KG1 (cell line): ENCODE data around the gene CLEC4C.
"Not testable (repeated sequence)": the region's sequence is repeated elsewhere in the genome, so short reads cannot be mapped to it uniquely, and the experiment has no call there.

Source experiments
- DNase-seq: peaks from one replicate; lab custom pipeline; 2025; lab: John Stamatoyannopoulos, UW

The CLEC4C gene, protein sequence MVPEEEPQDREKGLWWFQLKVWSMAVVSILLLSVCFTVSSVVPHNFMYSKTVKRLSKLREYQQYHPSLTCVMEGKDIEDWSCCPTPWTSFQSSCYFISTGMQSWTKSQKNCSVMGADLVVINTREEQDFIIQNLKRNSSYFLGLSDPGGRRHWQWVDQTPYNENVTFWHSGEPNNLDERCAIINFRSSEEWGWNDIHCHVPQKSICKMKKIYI

DNA sequence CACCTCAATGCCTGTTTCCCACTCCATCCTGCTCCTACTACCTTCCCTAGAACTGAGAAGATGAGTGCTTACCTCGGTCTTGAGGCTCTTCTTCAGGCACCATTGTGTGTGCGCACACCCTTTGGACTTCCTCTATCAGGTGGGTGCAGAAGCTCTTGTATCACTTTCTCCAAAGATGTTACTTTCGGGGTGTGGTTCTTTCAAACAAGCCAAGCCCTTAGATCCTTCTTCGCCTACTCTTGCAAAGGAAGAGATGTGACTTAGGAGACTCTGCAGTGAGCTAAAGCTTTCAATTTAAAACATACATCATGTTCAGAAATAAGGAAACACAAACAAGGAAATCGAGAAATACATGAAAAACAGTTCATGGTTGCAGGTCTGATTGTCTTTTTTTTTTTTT lies at the start of gene CLEC4C:
TSS of gene CLEC4C (minus strand) at position 130 of the 400 bp plus-strand sequence. CDS start at position 103, 27 bp downstream.
- no peak for DNase-seq

DNA sequence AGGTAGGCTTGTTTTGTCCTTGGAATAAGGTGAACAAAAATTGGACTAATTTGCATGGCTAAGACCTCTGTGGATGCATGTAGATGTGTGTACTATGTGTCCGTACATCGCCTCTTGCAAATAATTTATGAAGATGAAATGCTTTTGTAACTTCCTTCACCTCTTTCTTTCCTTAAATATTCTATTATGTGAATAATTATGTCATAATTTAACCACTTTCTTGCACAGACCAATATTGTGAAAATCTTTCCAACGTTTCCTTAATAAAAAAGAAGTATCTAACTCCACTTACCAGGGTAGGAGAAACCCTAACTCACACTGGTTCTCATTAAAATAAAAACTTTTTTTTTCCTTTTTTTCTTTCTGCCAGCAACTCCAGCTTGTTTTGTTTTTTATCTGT lies 46.0 kb upstream of the CLEC4C start:
- DNase-seq = no peak

DNA sequence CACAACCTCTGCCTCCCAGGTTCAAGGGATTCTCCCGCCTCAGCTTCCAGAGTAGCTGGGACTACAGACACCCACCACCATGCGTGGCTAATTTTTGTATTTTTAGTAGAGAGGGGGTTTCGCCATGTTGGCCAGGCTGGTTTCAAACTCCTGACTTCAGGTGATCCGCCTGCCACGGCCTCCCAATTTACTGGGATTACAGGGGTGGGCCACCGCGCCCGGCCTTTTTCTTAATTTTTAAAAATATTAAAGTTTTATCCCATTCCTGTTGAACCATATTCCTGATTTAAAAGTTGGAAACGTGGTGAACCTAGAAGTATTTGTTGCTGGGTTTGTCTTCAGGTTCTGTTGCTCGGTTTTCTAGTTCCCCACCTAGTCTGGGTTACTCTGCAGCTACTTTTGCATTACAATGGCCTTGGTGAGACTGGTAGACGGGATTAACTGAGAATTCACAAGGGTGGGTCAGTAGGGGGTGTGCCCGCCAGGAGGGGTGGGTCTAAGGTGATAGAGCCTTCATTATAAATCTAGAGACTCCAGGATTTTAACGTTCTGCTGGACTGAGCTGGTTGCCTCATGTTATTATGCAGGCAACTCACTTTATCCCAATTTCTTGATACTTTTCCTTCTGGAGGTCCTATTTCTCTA lies 41.8 kb upstream of the CLEC4C start, which contains the start of gene NANOG:
TSS of gene NANOG (plus strand) at position 519 of the 645 bp plus-strand sequence. CDS start 213 bp downstream, outside the sequence.
- not testable (repeated sequence) for DNase-seq

DNA sequence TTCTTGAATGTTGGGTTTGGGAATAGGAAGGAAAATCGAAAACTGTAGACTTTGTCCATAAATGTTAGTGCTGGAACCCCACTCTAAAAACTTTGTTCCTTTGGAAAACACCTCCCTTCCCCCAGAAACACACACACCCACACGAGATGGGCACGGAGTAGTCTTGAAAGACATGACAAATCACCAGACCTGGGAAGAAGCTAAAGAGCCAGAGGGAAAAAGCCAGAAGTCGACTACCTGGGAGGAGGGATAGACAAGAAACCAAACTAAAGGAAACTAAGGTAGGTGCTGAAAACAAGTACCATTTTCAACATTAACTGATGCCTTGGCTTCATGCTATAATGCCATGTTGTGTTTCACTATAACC lies 41.1 kb upstream of the CLEC4C start:
- DNase-seq = no peak

DNA sequence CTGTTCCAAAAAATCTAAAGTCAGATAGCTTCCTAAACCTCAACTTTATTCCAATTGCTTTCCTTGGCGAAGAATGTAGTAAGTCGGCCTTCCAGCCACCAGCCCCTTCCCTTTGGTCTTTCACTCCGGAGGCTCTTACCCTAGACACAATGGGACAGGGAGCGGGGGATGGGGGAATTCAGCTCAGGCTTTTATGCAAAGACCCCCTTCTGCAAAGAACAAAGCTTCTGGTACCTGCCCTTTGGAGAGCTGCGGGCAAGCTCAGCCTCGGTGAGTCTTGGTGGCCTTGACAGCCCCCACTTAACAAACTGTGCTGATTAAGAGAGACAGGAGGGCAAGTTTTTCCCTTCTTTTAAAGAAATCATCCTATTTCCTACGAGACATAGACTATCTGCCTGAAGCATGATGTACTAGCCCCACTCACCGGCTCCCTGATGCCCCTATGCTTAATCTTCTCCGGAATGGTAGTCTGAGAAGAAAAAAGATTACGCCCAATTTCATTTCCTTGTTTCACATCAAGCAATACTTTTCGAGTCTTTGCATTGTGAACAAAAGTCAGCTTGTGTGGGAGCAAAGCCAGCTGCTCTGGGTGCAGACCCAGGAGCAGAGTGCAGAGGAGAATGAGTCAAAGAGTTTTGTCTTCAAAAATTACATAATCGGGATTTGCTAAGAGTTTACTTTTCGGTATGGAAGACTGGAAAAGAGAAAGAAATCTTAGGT lies 40.6 kb upstream of the CLEC4C start:
- DNase-seq = no peak

DNA sequence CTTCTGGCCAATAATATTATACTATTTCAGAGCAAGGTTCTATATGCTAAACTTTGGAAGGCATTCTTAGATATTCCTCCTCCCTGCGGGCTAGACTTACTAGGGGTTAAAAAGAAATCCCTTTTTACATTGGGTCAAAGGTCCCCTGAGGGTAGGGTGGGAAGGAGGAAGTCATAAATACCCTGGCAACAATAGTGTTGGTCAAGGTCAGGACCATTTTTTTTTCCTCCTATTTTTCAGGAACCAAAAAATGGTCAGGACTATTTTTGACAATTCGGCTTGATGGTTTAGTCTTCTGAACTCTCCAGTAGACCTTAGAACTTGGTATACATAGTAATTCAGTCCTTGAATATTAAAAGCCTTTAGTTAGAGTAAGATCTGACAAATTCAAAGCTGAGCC lies 37.5 kb upstream of the CLEC4C start:
- DNase-seq = no peak

DNA sequence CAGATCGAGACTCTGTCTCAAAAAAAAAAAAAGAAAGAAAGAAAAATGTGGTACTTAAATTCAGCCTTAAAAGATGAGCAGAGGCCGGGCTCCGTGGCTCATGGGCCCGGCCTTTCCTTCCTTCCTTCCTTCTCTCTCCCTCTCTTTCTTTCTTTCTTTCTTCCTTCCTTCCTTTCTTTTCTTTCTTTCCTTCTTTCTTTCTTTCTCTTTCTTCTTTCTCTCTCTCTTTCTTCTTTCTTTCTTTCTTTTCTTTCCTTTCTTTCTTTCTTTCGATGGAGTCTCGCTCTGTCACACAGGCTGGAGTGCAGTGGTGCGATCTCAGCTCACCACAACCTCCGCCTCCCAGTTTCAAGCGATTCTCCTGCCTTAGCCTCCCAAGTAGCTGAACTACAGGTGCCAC lies 36.3 kb upstream of the CLEC4C start:
- not testable (repeated sequence) for DNase-seq

DNA sequence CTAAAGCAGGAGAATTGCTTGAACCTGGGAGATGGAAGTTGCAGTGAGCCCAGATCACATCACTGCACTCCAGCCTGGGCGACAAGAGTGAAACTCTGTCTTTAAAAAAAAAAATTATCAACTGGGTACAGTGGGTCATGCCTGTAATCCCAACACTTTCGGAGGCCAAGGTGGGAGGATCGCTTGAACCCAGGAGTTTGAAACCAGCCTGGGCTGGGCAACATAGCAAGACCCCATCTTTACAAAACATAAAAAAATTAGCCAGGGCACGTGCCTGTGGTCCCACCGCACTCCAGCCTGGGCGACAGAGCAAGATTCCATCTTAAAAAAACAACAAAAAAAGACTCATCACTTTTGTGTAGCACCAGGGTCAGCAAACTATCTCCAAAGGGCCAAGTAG lies 34.9 kb upstream of the CLEC4C start:
- DNase-seq = no peak

DNA sequence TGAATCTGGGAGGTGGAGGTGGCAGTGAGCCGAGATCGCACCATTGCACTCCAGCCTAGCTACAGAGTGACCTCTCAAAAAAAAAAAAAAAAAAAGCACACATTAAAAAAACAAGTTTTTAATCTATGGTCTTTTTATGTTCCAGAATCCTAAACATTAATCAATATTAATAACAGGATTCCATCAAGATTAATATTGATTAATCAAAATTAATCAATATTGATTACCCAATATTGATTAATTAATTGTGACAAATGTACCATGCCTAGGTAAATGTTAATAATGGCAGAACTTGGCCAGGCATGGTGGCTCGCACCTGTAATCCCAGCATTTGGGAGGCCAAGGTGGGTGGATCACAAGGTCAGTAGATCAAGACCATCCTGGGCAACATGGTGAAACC lies 34.1 kb upstream of the CLEC4C start:
- DNase-seq = no peak

DNA sequence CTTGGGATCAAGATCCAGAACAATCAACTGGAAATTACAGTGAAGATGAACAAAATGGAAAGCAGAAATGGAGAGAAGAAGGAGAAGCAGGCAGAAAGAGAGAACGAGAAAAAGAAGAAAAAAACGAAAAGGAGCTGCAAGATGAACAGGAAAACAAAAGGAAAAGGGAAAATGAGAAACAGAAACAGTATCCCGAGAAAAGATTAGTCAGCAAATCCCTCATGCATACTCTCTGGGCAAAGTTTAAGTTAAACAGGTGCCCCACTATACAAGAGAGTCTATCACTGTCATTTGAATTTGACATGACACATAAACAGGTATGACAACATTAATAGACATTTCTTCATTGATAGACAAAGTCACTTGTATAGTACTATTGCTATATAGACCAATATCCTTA lies 22.8 kb upstream of the CLEC4C start:
- no peak for DNase-seq

DNA sequence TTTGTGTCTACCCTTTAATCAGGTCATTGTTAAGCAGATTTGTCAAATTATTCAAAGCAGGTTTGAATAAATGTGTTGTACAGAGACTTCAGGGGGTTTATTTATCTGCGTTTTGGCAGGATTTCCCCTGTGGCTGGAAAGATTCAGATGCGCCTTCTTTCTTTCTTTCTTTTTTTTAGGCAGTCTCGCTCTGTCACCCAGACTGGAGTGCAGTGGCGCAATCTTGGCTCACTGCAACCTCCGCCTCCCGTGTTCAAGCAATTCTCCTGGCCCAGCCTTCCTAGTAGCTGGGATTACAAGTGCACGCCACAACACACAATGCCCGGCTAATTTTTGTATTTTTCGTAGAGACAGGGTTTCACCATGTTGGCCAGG lies 11.6 kb upstream of the CLEC4C start:
- DNase-seq = no peak

DNA sequence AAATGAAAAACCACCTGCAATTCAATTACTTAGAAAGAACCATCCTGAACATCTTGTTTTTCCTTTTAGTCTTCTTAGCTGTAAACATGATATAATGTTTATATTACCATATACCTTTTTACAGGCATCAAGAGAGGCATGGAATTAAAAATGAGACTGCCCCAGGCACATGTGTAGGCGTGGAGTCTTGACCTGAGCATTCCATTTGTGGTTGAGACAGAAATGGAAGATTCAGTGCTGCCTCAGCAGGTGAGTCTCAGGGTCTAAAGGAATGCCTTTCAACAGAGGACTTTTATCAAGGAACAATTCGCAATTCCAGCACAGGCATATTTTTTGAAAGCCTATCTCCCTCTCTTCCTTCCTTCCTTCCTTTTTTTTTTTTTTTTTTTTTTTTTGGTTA lies 9.8 kb upstream of the CLEC4C start:
- no peak for DNase-seq

DNA sequence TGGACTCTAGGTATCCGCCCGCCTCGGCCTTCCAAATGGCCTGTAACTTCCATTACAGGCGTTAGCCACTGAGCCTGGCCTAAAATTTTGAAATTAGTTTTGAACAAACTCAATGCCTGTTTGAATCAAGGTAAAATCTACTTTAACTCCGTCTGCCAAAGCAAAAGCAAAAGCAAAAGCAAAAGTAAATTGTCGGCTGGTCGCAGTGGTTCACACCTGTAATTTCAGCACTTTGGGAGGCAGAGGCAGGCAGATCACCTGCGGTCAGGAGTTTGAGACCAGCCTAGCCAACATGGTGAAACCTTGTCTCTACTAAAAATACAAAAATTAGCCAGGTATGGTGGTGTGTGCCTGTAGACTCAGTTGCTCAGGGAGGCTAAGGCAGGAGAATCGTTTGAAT lies 8.5 kb upstream of the CLEC4C start:
- not testable (repeated sequence) for DNase-seq

DNA sequence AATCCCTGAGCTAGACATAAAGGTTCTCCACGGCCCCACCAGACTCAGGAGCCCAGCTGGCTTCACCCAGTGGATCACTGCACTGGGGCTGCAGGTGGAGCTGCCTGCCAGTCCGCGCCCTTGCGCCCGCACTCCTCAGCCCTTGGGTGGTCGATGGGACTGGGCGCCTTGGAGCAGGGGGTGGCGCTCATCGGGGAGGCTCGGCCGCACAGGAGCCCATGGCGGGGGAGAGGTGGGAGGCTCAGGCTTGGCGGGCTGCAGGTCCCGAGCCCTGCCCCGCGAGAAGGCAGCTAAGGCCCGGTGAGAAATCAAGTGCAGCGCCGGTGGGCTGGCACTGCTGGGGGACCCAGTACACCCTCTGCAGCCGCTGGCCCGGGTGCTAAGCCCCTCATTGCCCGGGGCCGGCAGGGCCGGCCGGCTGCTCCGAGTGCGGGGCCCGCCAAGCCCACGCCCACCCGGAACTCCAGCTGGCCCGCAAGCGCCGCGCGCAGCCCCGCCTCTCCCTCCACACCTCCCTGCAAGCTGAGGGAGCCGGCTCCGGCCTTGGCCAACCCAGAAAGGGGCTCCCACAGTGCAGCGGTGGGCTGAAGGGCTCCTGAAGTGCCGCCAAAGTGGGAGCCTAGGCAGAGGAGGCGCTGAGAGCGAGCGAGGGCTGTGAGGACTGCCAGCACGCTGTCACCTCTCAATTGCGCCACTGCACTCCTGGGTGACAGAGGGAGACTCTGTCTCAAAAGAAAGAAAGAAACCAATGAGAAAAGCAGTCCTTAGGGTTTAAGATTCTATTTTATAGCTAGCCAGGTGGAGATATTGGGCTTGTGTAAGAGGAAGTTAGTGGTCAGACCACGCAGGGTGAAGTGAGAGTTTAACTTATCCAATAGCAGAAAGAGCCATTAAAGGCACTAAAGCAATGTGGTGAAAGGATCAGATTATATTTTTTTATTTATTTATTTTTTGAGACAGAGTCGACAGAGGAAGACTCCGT lies 5.1 kb upstream of the CLEC4C start:
- not testable (repeated sequence) for DNase-seq

DNA sequence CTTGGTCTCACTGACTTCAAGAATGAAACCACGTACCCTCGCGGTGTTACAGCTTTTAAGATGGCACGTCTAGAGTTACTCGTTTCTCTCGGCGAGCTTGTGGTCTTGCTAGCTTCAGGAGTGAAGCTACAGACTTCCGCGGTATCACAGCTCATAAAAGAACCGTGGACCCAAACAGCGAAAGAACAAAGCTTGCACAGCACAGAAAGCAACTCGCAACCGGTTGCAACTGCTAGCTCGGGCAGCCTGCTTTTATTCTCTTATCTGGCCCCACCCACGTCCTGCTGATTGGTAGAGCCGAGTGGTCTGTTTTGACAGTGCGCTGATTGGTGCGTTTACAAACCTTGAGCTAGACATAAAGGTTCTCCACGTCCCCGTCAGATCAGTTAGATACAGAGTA lies 4.2 kb upstream of the CLEC4C start:
- DNase-seq = no peak

DNA sequence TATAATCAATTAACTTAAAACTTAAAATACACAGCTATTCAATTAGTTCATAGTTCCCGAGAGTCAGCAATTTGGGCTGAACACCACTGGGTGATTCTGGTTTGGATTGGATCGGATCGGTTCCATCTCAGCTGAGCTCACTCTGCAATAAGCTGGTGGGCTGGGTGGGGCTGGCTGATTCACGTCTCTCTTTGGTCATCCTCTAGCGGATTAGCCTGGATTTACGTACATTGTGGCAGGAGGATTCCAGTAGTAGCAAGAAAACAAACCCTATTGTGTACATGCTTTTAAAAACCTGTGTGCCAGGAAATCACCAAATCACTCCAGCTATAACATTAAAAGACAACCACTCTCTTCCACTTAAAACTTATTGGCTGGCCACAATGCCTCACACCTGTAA lies 3.2 kb upstream of the CLEC4C start:
- DNase-seq = no peak

DNA sequence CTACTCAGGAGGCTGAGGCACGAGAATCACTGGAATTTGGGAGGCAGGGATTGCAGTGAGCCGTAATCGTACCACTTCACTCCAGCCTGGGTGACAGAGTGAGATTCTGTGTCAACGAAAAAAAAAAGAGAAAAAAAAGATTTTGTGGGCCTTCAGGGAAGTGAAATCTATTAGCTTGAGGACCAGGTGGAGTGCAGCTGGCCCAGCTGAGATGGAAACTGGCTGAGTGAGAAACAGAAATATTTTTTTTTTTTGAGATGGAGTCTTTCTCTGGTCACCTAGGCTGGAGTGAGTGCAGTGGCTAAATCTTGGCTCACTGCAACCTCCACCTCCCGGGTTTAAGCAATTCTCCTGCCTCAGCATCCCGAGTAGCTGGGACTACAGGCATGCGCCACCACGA lies 2.3 kb upstream of the CLEC4C start:
- DNase-seq = no peak

DNA sequence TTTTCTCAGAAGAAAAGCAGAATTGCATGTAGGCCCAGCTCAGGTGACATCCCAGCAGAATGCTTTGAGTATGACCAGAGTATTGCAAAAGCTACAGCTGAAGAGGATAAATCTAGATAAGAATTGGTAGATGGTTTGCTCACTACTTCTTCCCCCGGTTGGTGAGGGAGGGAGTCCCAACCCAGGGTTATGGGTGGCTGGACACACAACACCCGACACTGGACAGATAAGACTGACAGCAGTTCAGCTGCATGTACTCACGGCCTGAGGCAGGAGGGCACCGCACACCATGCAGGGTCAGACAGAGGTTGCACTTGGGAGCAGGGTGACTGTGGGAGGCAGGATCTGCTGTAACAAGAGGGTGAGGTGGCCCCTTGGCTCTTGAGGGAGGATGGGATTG lies 1.7 kb upstream of the CLEC4C start:
- DNase-seq = no peak

DNA sequence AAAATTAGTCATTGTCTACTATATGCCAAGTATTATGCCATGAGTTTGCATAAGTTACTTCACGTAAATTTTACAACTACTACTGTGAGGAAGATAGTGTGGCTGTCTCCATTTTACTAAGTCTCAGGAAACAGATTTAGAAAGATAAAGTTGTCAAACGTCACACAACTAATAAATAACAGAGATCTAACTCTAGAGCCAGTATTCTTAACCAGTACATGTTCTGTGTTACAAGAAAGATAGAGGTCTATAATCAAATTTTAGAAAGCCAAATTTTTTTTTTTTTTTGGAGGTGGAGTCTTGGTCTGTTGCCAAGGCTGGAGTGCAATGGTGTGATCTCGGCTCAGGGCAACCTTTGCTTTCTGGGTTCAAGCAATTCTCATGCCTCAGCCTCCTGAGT lies 14.2 kb downstream of the CLEC4C start:
- DNase-seq = no peak

DNA sequence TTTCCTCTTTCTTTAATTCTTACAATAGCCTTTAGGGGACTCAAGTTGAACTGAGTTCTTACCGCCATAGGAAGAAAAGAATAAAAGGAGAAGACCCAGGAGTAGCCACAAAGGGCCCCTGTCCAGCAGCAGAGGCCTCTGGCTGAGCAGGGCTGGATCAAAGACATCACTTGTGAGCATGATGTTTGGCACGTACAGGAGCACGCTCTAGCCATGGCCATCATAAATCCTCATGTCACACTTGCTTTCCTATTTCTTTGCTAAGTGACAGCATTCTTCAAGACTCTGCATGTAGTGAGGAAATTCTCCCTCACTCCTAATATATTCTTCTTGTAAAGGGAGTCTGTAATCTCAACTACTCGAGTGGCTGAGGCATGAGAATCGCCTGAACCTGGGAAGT lies 15.7 kb downstream of the CLEC4C start:
- DNase-seq = no peak

DNA sequence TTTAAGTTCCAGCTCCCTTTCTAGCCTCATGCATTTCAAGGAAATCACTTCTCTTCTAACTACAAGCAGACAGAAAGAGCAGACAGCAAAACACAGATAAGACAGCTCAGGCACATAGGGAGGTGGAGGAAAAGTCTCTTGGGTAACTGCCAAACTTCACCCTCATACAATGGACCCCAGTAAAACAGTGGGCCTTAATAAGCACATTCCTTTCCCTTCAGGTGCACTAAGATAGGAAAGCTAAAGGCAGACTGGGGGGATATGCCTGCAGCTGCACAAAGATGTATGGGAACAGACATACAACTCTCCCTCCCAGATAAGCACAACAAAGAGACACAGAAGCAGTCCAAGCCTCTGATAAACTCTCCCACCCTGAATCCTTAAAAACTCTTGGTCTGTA lies 16.2 kb downstream of the CLEC4C start:
- not testable (repeated sequence) for DNase-seq

DNA sequence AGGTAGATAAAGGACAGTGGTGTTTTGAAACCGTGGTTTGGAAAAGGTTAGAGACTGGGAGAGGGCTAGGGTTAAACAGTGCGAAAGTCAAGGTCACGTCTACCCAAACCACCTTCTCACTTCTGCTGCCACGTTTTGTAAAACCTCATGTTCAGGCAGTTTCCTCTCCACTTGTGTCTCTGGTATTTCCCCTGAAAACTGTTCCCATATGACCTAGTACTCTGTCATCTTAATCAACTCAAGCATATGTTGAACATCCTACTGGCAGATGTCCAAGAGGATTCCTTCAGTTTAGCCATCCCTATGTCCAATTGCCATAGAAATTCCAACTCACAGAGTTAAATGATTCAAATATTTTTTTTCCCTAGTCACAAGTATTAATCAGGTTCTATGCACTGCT lies 17.4 kb downstream of the CLEC4C start:
- DNase-seq = no peak
